Stomach (tissue), 9 donors: ENCODE data around the gene CLCNKA. TPM values are rescaled to one million over a fixed set of nuclear protein-coding genes. Genes with fewer than 3 reads are reported as not detected.

Experiments
- DNase-seq, 2 donors: peaks; one replicate each; pipeline versions ENCODE4 v3.0.0 to v3.0.0-alpha.2; 2013 to 2019
- H3K27ac ChIP-seq, 5 donors: fragments of 200-600 bp in 4 of 5; sonication (generic) in 4 of 5; one replicate each; pipeline ENCODE4 v1.5.1; 2013 to 2019; ENCODE audit warnings: mild to moderate bottlenecking in 1 of 5, moderate library complexity in 1 of 5
- H3K27me3 ChIP-seq, 3 donors: fragments of 200-600 bp; sonication (generic); one replicate each; pipeline ENCODE4 v1.5.1; 2017 to 2019; ENCODE audit warnings: mixed run types in 1 of 3
- H3K36me3 ChIP-seq, 4 donors: fragments of 200-600 bp; sonication (generic); 1 replicate in 3 of 4; 2 replicates in 1 of 4; pipeline ENCODE4 v1.5.1; 2016 to 2019
- H3K4me1 ChIP-seq, 4 donors: fragments of 200-600 bp; sonication (generic); one replicate each; pipeline ENCODE4 v1.5.1; 2016 to 2019
- H3K4me3 ChIP-seq, 4 donors: fragments of 200-600 bp; sonication (generic) in 3 of 4; one replicate each; pipeline ENCODE4 v1.5.1; 2016 to 2019; ENCODE audit warnings: mild to moderate bottlenecking in 1 of 4
- H3K9me3 ChIP-seq, 4 donors: fragments of 200-600 bp; sonication (generic); one replicate each; pipeline ENCODE4 v1.5.1; 2016 to 2019
- EP300 ChIP-seq: sonication (generic); formaldehyde crosslinking; IDR thresholded peaks from one replicate; pipeline ENCODE4 v1.6.1; 2017; ENCODE audit warnings: antibody characterized with exemption
- POLR2A ChIP-seq, 4 donors: fragments of 450-650 bp; IDR thresholded peaks; one replicate each; pipeline ENCODE4 v1.6.1; 2016; ENCODE audit warnings: antibody characterized with exemption in 4 of 4, control low read depth in 2 of 4, mild to moderate bottlenecking in 1 of 4, moderate library complexity in 1 of 4
- POLR2AphosphoS5 ChIP-seq, 3 donors: sonication (generic); formaldehyde crosslinking; IDR thresholded peaks; one replicate each; pipeline ENCODE4 v1.6.1; 2016; ENCODE audit warnings: antibody characterized with exemption in 3 of 3
- WGBS, 5 donors: extraction: QIAGEN DNeasy Blood & Tissue Kit in 3 of 5; methylation state at CpG; one replicate each; pipeline versions ENCODE4 v1.1.5 to v1.1.7; 2013 to 2018; 5-methylcytosine and 5-hydroxymethylcytosine counted together
- intact Hi-C: fragments of 100-400 bp; cut with DNase I; formaldehyde crosslinking; loops from one replicate; pipeline ENCODE4 v1.15.1; 2023; ENCODE audit warnings: low total_unique reads
- polyA plus RNA-seq, 3 donors: library from polyadenylated mRNA; stranded (reverse); fragments of 200-250 nt; gene quantifications; one replicate each; pipeline ENCODE4 v1.2.3, GENCODE V29; 2013
- total RNA-seq, 5 donors: library from RNA; depleted of rRNA; stranded (reverse); fragments of >200 nt; gene quantifications; one replicate each; pipeline versions ENCODE4 v1.1.0 to v1.2.3, GENCODE V29; 2014 to 2016
- TF ChIP-seq, protein P1 (sequence below), 7 experiments: fragments of 450-650 bp in 4 of 7; fragments of 200-600 bp in 3 of 7; sonication (generic) in 3 of 7; IDR thresholded peaks; one replicate each; pipeline ENCODE4 v1.5.1; 2016 to 2019; ENCODE audit warnings: antibody characterized with exemption in 7 of 7, control low read depth in 2 of 7, mild to moderate bottlenecking in 1 of 7
- donor health status: healthy with polysubstance abuse.
- donor health status: Bipolar disorder and iron deficiency.
- donor health status: healthy.

Gene CLCNKA
- total and polyA plus RNA-seq, 8 donors = 0.55 to 16.1 (median 4.5) TPM; not detected in 2

DNA sequence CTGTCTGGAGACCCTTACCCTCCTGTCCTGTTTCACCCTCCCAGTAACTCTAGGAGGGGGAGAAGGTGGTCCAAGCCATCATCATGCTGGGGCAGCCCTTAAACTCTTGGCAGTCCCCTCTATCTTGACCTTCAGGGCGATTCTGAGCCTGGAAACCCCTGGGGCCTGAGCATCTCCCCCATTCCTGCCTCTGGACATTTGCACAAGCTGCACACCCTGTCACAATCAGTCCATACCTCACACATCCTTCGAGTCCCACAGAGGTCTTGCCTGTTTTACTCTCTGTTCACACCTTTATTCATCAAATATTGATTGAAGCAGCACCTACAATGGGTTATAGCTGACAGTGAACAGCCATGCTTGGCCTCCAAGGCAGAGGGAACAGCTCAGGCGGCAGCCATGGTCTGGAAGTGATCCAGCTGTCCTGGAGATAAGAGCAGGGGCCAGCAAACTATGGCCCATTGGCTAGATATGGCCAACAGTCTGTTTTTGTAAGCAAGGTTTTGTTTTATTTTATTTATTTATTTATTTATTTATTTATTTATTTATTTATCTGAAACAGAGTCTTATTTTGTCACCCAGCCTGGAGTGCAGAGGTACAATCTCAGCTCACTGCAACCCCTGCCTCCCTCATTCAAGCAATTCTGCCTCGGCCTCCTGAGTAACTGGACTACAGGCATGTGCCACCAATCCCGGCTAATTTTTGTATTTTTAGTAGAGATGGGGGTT, 58.8 kb downstream of the CLCNKA start:
- no peaks in the 10 kb centered on the region for H3K36me3 ChIP-seq
- H3K27me3 ChIP-seq = no peaks in the 10 kb centered on the region
- peaks cover 7 to 26% (median 20%) of the 10 kb centered on the region in 4 donors for H3K4me1 ChIP-seq
- H3K27ac ChIP-seq = no peak overlapping the region
- 68 to 80% (median 73%) methylated on average over 5 of the region's 5 CpGs for WGBS, 5 donors
- no peaks in the 10 kb centered on the region for H3K9me3 ChIP-seq
- H3K4me3 ChIP-seq = no peak overlapping the region
- TF ChIP-seq, protein P1, sequence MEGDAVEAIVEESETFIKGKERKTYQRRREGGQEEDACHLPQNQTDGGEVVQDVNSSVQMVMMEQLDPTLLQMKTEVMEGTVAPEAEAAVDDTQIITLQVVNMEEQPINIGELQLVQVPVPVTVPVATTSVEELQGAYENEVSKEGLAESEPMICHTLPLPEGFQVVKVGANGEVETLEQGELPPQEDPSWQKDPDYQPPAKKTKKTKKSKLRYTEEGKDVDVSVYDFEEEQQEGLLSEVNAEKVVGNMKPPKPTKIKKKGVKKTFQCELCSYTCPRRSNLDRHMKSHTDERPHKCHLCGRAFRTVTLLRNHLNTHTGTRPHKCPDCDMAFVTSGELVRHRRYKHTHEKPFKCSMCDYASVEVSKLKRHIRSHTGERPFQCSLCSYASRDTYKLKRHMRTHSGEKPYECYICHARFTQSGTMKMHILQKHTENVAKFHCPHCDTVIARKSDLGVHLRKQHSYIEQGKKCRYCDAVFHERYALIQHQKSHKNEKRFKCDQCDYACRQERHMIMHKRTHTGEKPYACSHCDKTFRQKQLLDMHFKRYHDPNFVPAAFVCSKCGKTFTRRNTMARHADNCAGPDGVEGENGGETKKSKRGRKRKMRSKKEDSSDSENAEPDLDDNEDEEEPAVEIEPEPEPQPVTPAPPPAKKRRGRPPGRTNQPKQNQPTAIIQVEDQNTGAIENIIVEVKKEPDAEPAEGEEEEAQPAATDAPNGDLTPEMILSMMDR (IDR thresholded peaks at IDR 0.05) = no peak
- TF ChIP-seq POLR2AphosphoS5 (IDR thresholded peaks at IDR 0.05) (no peak), EP300 (no peak), POLR2A (IDR thresholded peaks at IDR 0.05) (no peak)
- peak; percentile 24 to 68 for DNase-seq
- intact Hi-C loops = loop anchor here (5.0 kb wide), 1 partner anchor 162 kb away; no protein-coding TSS in a partner anchor

DNA sequence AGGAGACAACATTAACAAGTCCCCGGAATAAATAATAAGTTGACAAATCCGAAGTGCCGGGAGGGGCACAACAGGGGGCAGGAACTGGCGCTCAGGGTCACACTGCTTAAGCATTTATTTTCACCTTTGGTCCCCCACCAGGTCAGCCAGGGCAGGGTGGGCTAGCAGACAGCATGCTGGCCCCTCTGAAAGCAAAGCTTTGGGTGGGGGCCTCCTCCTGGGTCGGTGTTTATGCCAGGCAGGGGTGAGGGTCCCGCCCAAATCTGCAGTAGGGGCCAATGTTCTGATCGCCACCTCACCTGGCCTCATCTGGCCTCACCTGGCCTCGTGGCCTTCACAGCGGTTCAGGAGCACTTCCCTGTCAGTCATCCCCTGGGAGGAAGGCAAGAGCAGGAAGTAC, 59.8 kb downstream of the CLCNKA start:
- no peaks in the 10 kb centered on the region for H3K27me3 ChIP-seq
- H3K4me1 ChIP-seq = peaks cover 7 to 23% (median 17%) of the 10 kb centered on the region in 4 donors
- WGBS, 5 donors = 74 to 87% (median 85%) methylated on average over 8 to 9 of the region's 9 CpGs
- H3K27ac ChIP-seq = no peak overlapping the region
- no peak for TF ChIP-seq EP300
- no peak for TF ChIP-seq POLR2AphosphoS5 (IDR thresholded peaks at IDR 0.05)
- no peak for TF ChIP-seq POLR2A (IDR thresholded peaks at IDR 0.05)
- TF ChIP-seq, protein P1 (IDR thresholded peaks at IDR 0.05) = no peak
- H3K9me3 ChIP-seq = no peaks in the 10 kb centered on the region
- intact Hi-C loops = loop anchor here (5.0 kb wide), 1 partner anchor 161 kb away; no protein-coding TSS in a partner anchor
- H3K4me3 ChIP-seq = no peak overlapping the region
- no peaks in the 10 kb centered on the region for H3K36me3 ChIP-seq
- DNase-seq = peak in 1 of 2 donors; percentile 20

DNA sequence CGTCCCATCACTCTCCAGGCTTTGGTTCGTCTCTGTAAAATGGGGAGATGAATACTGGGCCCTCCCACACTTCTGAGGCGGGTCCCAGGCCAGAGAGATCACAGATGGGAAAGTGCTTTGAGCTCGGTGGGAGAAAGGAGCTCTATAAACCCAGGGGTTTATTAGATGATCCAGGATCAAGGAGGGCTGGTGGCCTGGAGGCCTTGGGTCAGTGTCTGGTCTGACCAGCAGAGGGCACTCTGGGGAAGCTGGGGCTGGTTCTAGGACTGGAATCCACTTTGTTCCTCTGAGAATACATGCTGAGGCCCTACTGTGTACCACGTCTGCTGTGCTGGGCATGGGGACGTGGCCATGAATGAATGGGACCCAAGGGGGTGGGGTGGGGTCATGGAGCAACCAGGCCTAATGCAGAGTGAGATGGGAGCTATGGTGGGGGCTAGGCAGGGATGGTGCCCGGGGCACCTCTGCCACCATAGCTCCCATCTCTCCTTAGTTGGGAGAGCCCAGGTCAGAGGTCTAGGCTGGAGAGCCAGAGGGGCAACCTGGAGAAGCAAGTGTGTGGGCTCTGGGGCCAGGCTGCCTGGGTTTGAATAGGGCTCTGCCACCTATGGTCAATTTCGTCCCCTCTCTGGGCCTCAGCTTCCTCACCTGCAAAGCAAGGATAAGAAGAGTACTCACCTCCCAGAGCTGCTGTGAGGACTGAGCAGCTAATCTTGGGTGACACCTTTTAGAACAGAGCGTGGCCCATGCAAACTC, 60.6 kb downstream of the CLCNKA start:
- no peaks in the 10 kb centered on the region for H3K27me3 ChIP-seq
- H3K4me1 ChIP-seq = peaks cover 7 to 23% (median 17%) of the 10 kb centered on the region in 4 donors
- H3K36me3 ChIP-seq = no peaks in the 10 kb centered on the region
- WGBS, 5 donors = 56 to 65% (median 64%) methylated on average over 9 of the region's 9 CpGs
- TF ChIP-seq, protein P1 (IDR thresholded peaks at IDR 0.05) = peak in 5 of 7 experiments; percentile 68 to 87 (median 75)
- TF ChIP-seq POLR2AphosphoS5 (IDR thresholded peaks at IDR 0.05) = no peak
- H3K4me3 ChIP-seq = no peak overlapping the region
- DNase-seq = peak; percentile 82 to 83
- H3K9me3 ChIP-seq = no peaks in the 10 kb centered on the region
- no peak overlapping the region for H3K27ac ChIP-seq
- intact Hi-C loops = loop anchor here (5.0 kb wide), 1 partner anchor 160 kb away; no protein-coding TSS in a partner anchor

DNA sequence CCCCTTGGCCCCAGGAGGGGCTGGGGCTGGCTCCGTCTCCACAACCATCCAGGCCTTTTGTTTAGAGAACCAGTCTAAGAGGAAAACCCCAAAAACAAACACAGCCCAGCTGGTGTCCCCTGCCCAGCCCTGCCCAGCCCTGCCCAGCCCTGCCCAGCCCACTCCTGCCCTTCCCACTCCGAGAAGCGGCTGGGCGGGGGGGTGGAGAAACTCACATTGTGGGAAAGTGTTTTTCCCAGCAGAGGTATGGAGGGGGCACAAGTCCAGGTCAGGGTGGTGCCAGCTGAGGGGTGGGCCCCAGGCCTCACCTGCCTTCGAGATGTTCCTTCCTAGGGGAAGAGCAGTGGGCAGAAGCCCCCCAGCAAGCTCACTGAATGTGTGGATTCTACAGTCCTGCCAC, 61.6 kb downstream of the CLCNKA start:
- TF ChIP-seq, protein P1 (IDR thresholded peaks at IDR 0.05) = no peak
- no peak for TF ChIP-seq EP300
- no peak for TF ChIP-seq POLR2A (IDR thresholded peaks at IDR 0.05)
- no peak for TF ChIP-seq POLR2AphosphoS5 (IDR thresholded peaks at IDR 0.05)
- H3K27ac ChIP-seq = no peak overlapping the region
- 38 to 70% (median 56%) methylated on average over 5 of the region's 5 CpGs for WGBS, 5 donors
- intact Hi-C loops = loop anchor here (5.0 kb wide), 1 partner anchor 159 kb away; no protein-coding TSS in a partner anchor
- H3K4me1 ChIP-seq = peaks cover 7 to 23% (median 17%) of the 10 kb centered on the region in 4 donors
- H3K4me3 ChIP-seq = peak overlapping the region in 1 of 4 donors; percentile 0
- no peaks in the 10 kb centered on the region for H3K9me3 ChIP-seq
- no peaks in the 10 kb centered on the region for H3K27me3 ChIP-seq
- no peaks in the 10 kb centered on the region for H3K36me3 ChIP-seq
- DNase-seq = peak in 1 of 2 donors; percentile 65
